Bone marrow (tissue), 2 donors: Measurements from ENCODE around the gene SHISA3.

Source experiments
- DNase-seq, 2 donors: peaks; one replicate each; lab custom pipeline; 2025; lab: John Stamatoyannopoulos, UW

The SHISA3 gene

DNA sequence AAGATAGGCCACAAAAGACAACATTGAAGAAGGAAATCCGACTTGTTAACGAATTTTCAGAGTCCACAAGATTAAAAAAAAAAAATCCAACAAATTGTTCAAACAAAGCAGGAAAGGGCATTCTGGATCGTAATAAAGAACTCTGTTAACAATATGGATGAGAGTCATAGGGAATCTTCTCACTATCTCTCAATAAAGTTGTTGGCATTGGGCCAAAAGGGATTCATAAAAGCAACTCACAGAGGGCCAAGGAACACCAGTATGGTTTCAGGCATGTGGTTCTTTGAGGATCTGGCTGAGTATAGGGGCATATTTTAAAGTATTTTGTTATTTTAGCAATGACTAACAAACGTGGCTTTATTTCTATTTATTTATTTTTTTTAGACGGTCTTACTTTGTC, 49.5 kb downstream of the SHISA3 start:
- no peak for DNase-seq
